AG08396 (cell line): Measurements from ENCODE around the gene MSN.
"Not testable (repeated sequence)": the region's sequence is repeated elsewhere in the genome, so short reads cannot be mapped to it uniquely, and the experiment has no call there.

Experiments
- DNase-seq: peaks from one replicate; pipeline ENCODE4 v3.0.0; 2012; ENCODE audit warnings: low spot score, mixed read lengths

Gene MSN

GRCh38 chrX:65718538-65718937, 51.1 kb downstream of the MSN start:
- DNase-seq: no peak

- DNase-seq: no peak
Measured at GRCh38 chrX:65720381-65720964, 53.0 kb downstream of the MSN start.

GRCh38 chrX:65723706-65724105, 56.3 kb downstream of the MSN start:
- no peak for DNase-seq

GRCh38 chrX:65726715-65727114, 59.3 kb downstream of the MSN start:
- no peak for DNase-seq

- DNase-seq: no peak
Measured at GRCh38 chrX:65731684-65732289, 64.3 kb downstream of the MSN start.

GRCh38 chrX:65740909-65741308, 73.5 kb downstream of the MSN start:
- DNase-seq: no peak

GRCh38 chrX:65741823-65742222, 74.4 kb downstream of the MSN start:
- DNase-seq: no peak

GRCh38 chrX:65744965-65745364, 77.5 kb downstream of the MSN start:
- DNase-seq: no peak

- DNase-seq: no peak
Measured at GRCh38 chrX:65745427-65745826, 78.0 kb downstream of the MSN start.

GRCh38 chrX:65745992-65746391, 78.5 kb downstream of the MSN start:
- no peak for DNase-seq

GRCh38 chrX:65750674-65751469, 83.4 kb downstream of the MSN start:
- no peak for DNase-seq

- no peak for DNase-seq
Measured at GRCh38 chrX:65751519-65751918, 84.1 kb downstream of the MSN start.

- DNase-seq: no peak
Measured at GRCh38 chrX:65752294-65752693, 84.8 kb downstream of the MSN start.

GRCh38 chrX:65755786-65756185, 88.3 kb downstream of the MSN start:
- DNase-seq: no peak

- DNase-seq: no peak
Measured at GRCh38 chrX:65757943-65758342, 90.5 kb downstream of the MSN start.

GRCh38 chrX:65758505-65758904, 91.1 kb downstream of the MSN start:
- DNase-seq: no peak

- not testable (repeated sequence) for DNase-seq
Measured at GRCh38 chrX:65759525-65759924, 92.1 kb downstream of the MSN start.

- DNase-seq: no peak
Measured at GRCh38 chrX:65769564-65770292, 102.3 kb downstream of the MSN start.

- DNase-seq: no peak
Measured at GRCh38 chrX:65772842-65773241, 105.4 kb downstream of the MSN start.

GRCh38 chrX:65781845-65782244, 114.4 kb downstream of the MSN start:
- DNase-seq: no peak

GRCh38 chrX:65783746-65784145, 116.3 kb downstream of the MSN start:
- no peak for DNase-seq
